Pancreas (tissue), 10 donors: ENCODE data around the gene ZNRD2. TPM values are rescaled to one million over a fixed set of nuclear protein-coding genes. Genes with fewer than 3 reads are reported as not detected.

Experiments used
- ATAC-seq, 4 donors: fragments of 200-7000 bp; cut with Tn5 transposase; one replicate each; pipeline versions ENCODE4 v1.8.0 to v1.9.1; 2020; ENCODE audit warnings: mild to moderate bottlenecking in 4 of 4, moderate library complexity in 4 of 4
- DNase-seq, 6 donors: peaks; one replicate each; pipeline ENCODE4 v3.0.0-alpha.2; 2020
- FAIRE-seq: peaks from 2 replicates; lab custom pipeline; 2012; peaks lifted over from hg19 to GRCh38; lab: Jason Lieb, UNC
- H3K27ac ChIP-seq, 4 donors: fragments of 200-600 bp; sonication (generic); 1 replicate in 3 of 4; 2 replicates in 1 of 4; pipeline versions ENCODE4 v1.5.0 to v1.8.0; 2020
- H3K27me3 ChIP-seq, 4 donors: fragments of 200-600 bp; one replicate each; pipeline ENCODE4 v1.8.0; 2021
- H3K36me3 ChIP-seq, 3 donors: fragments of 200-600 bp; sonication (generic) in 1 of 3; one replicate each; pipeline versions ENCODE4 v1.5.0 to v1.8.0; 2020 to 2021
- H3K4me1 ChIP-seq, 3 donors: fragments of 200-600 bp; one replicate each; pipeline ENCODE4 v1.8.0; 2021
- H3K4me3 ChIP-seq, 4 donors: fragments of 200-600 bp; sonication (generic) in 2 of 4; one replicate each; pipeline versions ENCODE4 v1.5.0 to v1.8.0; 2020 to 2021
- H3K9me3 ChIP-seq, 4 donors: fragments of 200-600 bp; one replicate each; pipeline ENCODE4 v1.8.0; 2021
- WGBS, 2 donors: extraction: QIAGEN DNeasy Blood & Tissue Kit; methylation state at CpG; one replicate each; pipeline ENCODE4 v1.1.7; 2013; 5-methylcytosine and 5-hydroxymethylcytosine counted together
- intact Hi-C, 3 donors: fragments of 100-400 bp; cut with DNase I; formaldehyde crosslinking; loops; one replicate each; pipeline versions ENCODE4 v1.11.1 to v1.14.2; 2022
- polyA plus RNA-seq, 2 donors: library from polyadenylated mRNA; stranded (reverse); fragments of 200-250 nt; gene quantifications; one replicate each; pipeline ENCODE4 v1.2.3, GENCODE V29; 2013
- total RNA-seq, 6 donors: library from RNA; stranded (reverse); fragmentation: NEBNext Ultra II Directional in 4 of 6; extraction: Animal tissue kit (Norgen Biotek cat#: 25700) in 4 of 6; gene quantifications; one replicate each; pipeline versions ENCODE4 v1.2.1 to v1.2.4, GENCODE V29; 2021 to 2023
- TF ChIP-seq, protein P1 (sequence below), 4 donors: fragments of 200-600 bp; sonication (generic) in 3 of 4; IDR thresholded peaks; one replicate each; pipeline versions ENCODE4 v1.5.0 to v1.8.0; 2021; ENCODE audit warnings: antibody characterized with exemption in 4 of 4
- donor health status: healthy with polysubstance abuse.
- donor health status: DM: no; HTN: no; CAD: no; lungs with moderate emphysema.
- donor health status: DM: no; HTN: no; CAD: no.
- donor health status: control.
- donor health status: control.
- donor health status: Bipolar disorder and iron deficiency.
- donor health status: DM: yes; HTN: yes; CAD: no.
- donor health status: DM: no; HTN: no; CAD: no.
- donor health status: DM: no; HTN: no; CAD: no.
- donor health status: DM: yes; HTN: yes; CAD: no.

The ZNRD2 gene
- total and polyA plus RNA-seq, 8 donors, result 17.8 to 34.8 (median 22.6) TPM

DNA sequence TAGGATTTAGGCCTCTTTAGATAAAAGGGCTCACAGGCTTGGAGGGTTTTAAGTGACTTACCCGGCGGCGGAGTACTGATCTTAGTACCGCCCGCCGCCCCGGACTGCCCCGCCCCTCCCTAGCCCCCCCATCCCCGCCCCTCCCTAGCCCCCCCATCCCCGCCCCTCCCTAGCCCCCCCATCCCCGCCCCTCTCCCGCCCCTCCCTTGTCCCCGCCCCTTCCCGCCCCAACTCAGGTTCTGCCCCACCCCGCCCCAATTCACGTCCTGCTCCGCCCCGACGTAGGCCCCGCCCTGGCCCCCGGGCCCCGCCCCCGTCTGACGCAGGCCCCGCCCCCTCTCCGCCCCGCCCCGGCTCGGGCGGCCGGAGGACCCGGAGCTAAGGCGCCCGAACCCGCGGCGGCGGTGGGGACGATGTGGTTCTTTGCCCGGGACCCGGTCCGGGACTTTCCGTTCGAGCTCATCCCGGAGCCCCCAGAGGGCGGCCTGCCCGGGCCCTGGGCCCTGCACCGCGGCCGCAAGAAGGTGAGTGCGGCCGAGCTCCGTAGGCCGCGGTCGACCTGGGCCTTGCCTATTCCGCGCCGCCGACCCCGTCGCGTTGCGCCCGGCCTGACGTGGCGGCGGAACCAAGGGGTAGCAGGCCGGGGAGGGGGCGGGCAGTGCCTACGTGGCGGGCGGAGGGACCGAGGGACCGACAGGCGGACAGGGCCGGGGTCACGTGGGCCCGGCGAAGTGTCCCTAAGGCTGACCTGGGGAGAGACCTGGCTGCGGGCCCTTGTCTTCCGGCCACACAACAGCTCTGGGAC lies 45.3 kb upstream of the ZNRD2 start, which contains the start of gene SCYL1:
SCYL1 (plus strand) TSS at position 343 of the 805 bp plus-strand sequence; CDS start at position 414, 71 bp downstream.
- TF ChIP-seq, protein P1, sequence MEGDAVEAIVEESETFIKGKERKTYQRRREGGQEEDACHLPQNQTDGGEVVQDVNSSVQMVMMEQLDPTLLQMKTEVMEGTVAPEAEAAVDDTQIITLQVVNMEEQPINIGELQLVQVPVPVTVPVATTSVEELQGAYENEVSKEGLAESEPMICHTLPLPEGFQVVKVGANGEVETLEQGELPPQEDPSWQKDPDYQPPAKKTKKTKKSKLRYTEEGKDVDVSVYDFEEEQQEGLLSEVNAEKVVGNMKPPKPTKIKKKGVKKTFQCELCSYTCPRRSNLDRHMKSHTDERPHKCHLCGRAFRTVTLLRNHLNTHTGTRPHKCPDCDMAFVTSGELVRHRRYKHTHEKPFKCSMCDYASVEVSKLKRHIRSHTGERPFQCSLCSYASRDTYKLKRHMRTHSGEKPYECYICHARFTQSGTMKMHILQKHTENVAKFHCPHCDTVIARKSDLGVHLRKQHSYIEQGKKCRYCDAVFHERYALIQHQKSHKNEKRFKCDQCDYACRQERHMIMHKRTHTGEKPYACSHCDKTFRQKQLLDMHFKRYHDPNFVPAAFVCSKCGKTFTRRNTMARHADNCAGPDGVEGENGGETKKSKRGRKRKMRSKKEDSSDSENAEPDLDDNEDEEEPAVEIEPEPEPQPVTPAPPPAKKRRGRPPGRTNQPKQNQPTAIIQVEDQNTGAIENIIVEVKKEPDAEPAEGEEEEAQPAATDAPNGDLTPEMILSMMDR (IDR thresholded peaks at IDR 0.05), result no peak
- H3K4me1 ChIP-seq, result peaks cover 0 to 11% (median 5%) of the 10 kb centered on the region in 3 donors
- no peaks in the 10 kb centered on the region for H3K36me3 ChIP-seq
- ATAC-seq (peak; percentile 93 to 97 (median 96)), DNase-seq (peak; percentile 69 to 95 (median 86)), FAIRE-seq (no peak)
- no peaks in the 10 kb centered on the region for H3K27me3 ChIP-seq
- H3K9me3 ChIP-seq, result no peaks in the 10 kb centered on the region
- peak within 1 kb of the TSS; percentile 84 to 100 (median 100) for H3K4me3 ChIP-seq
- intact Hi-C loops, result no loop called here
- H3K27ac ChIP-seq, result peak within 1 kb of the TSS; percentile 53 to 82 (median 60)
- WGBS, 2 donors, result 0 to 1% methylated on average over 44 to 75 of the region's 82 CpGs

DNA sequence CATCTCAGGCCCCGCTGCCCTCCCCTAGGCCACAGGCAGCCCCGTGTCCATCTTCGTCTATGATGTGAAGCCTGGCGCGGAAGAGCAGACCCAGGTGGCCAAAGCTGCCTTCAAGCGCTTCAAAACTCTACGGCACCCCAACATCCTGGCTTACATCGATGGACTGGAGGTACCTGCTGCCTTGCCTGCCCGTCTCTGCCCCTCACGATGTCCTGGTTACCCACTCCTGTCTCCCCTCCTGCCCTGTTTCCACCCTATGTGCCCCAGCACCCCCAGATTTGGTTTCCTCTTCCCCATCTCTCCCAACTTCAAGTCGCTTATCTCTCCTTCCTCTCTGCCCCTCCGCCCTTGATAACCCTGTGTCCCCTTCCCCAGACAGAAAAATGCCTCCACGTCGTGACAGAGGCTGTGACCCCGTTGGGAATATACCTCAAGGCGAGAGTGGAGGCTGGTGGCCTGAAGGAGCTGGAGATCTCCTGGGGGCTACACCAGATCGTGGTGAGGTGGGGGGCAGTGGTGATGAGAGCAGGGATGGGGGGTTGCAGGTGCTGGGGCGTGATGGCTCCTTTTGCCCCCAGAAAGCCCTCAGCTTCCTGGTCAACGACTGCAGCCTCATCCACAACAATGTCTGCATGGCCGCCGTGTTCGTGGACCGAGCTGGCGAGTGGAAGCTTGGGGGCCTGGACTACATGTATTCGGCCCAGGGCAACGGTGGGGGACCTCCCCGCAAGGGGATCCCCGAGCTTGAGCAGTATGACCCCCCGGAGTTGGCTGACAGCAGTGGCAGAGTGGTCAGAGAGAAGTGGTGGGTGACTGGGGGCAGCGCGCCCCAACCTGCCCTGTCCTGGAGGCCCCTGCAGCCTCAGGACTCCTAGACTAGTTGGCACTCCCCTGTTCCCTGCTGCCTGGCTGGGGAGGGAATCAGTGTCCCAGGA lies 44.5 kb upstream of the ZNRD2 start:
- 36 to 37% methylated on average over 30 to 31 of the region's 31 CpGs for WGBS, 2 donors
- DNase-seq (peak in 1 of 6 donors; percentile 78), FAIRE-seq (no peak), ATAC-seq (no peak)
- intact Hi-C loops, result no loop called here
- Histone ChIP-seq H3K36me3 (peaks cover 0 to 4% (median 2%) of the 10 kb centered on the region in 3 donors), H3K9me3 (no peaks in the 10 kb centered on the region), H3K4me1 (peaks cover 0 to 11% (median 5%) of the 10 kb centered on the region in 3 donors), H3K4me3 (peak overlapping the region; percentile 84 to 100 (median 100)), H3K27me3 (no peaks in the 10 kb centered on the region), H3K27ac (peak overlapping the region; percentile 53 to 82 (median 60))
- TF ChIP-seq, protein P1 (IDR thresholded peaks at IDR 0.05), result no peak

DNA sequence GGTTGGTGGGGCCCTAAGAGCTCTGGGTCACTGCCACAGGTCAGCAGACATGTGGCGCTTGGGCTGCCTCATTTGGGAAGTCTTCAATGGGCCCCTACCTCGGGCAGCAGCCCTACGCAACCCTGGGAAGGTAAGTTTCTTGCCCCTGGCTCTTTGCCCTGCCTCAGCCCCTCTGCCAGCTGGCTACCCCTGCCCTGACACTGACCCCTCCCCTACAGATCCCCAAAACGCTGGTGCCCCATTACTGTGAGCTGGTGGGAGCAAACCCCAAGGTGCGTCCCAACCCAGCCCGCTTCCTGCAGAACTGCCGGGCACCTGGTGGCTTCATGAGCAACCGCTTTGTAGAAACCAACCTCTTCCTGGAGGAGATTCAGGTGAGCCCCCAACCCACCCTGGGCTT lies 43.5 kb upstream of the ZNRD2 start:
- intact Hi-C loops, result no loop called here
- FAIRE-seq (no peak), DNase-seq (peak in 1 of 6 donors; percentile 52), ATAC-seq (no peak)
- no peaks in the 10 kb centered on the region for H3K27me3 ChIP-seq
- no peak overlapping the region for H3K4me3 ChIP-seq
- no peak overlapping the region for H3K27ac ChIP-seq
- no peaks in the 10 kb centered on the region for H3K9me3 ChIP-seq
- H3K36me3 ChIP-seq, result peaks cover 0 to 13% (median 2%) of the 10 kb centered on the region in 3 donors
- peaks cover 0 to 11% (median 5%) of the 10 kb centered on the region in 3 donors for H3K4me1 ChIP-seq
- TF ChIP-seq, protein P1 (IDR thresholded peaks at IDR 0.05), result no peak
- WGBS, 2 donors, result 88 to 93% methylated on average over 8 of the region's 8 CpGs

DNA sequence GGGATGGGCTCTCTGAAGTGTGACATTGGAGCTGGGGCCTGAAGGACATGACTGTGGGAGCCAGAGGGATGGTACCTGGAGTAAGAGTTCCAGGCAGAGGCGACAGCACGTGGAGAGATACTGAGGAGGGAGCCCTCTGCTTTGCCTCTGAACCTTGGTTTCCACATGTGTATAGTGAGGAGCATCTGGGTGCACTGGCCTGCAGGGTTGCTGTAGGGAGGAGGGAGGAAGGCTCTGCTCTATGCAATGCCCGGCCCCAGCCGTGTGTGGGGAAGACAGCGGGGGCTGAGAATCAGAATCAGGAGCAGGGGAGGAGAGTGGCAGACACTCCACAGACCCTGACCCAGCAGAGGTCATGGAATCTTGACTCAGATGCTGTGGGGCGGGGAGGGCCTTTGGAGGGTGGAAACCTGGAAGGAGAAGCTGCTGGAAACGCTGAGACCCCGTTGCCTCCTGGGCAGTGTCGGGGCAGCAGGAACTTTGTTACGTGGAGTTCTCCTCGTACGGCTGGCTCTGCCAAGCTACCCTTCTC lies 41.4 kb upstream of the ZNRD2 start:
- TF ChIP-seq, protein P1 (IDR thresholded peaks at IDR 0.05), result no peak

More for the DNA sequence above, 41.4 kb upstream of the ZNRD2 start:
- no peaks in the 10 kb centered on the region for H3K27me3 ChIP-seq
- DNase-seq, result no peak
- H3K9me3 ChIP-seq, result no peaks in the 10 kb centered on the region
- no peak for ATAC-seq
- no peak overlapping the region for H3K27ac ChIP-seq
- intact Hi-C loops, result no loop called here
- peaks cover 2 to 26% (median 9%) of the 10 kb centered on the region in 3 donors for H3K36me3 ChIP-seq
- H3K4me3 ChIP-seq, result no peak overlapping the region
- FAIRE-seq, result no peak
- peaks cover 0 to 11% (median 5%) of the 10 kb centered on the region in 3 donors for H3K4me1 ChIP-seq
- WGBS, 2 donors, result 86 to 87% methylated on average over 12 of the region's 12 CpGs
